ENCODE data around the gene INPP5D. TPM values are rescaled to one million over a fixed set of nuclear protein-coding genes. Genes with fewer than 3 reads are reported as not detected.

INPP5D gene
- total and polyA plus RNA-seq, 4 donors, result 2.9 to 18.8 (median 6.6) TPM

GRCh38 chr2:233133239-233133638 lies 73.1 kb downstream of the INPP5D start:
- Histone ChIP-seq H3K9ac (ENCODE audit: low read depth in 1 of 2, low read length in 2 of 2) (no peak overlapping the region), H3K36me3 (ENCODE audit: control insufficient read depth in 4 of 4, insufficient read depth in 3 of 4, low read depth in 1 of 4, low read length in 3 of 4) (peaks cover 0 to 4% (median 2%) of the 10 kb centered on the region in 4 donors), H3K27ac (ENCODE audit: low read depth in 1 of 2, low read length in 2 of 2) (no peak overlapping the region), H3K4me1 (ENCODE audit: control insufficient read depth in 4 of 4, insufficient read depth in 4 of 4, low read length in 3 of 4) (no peaks in the 10 kb centered on the region), H3K4me3 (ENCODE audit: low read depth in 1 of 3, low read length in 3 of 3) (no peak overlapping the region), H3K9me3 (ENCODE audit: control insufficient read depth in 4 of 4, low read length in 3 of 4) (peaks cover 0 to 2% (median 0%) of the 10 kb centered on the region in 4 donors), H3K27me3 (ENCODE audit: control insufficient read depth in 4 of 4, insufficient read depth in 4 of 4, low read length in 3 of 4) (no peaks in the 10 kb centered on the region)
- TF ChIP-seq NR2F2 (IDR thresholded peaks at IDR 0.05) (no peak), RXRA (IDR thresholded peaks at IDR 0.05) (no peak), CTCF (IDR thresholded peaks at IDR 0.05; ENCODE audit: low read depth, low read length, missing input control) (no peak), FOXA1 (IDR thresholded peaks at IDR 0.05) (no peak), HNF4G (IDR thresholded peaks at IDR 0.05) (no peak), ZBTB33 (IDR thresholded peaks at IDR 0.05) (no peak), FOXA2 (IDR thresholded peaks at IDR 0.05) (no peak), ATF3 (IDR thresholded peaks at IDR 0.05) (no peak), EGR1 (IDR thresholded peaks at IDR 0.05; ENCODE audit: low read depth in 2 of 2) (no peak), TAF1 (conservative IDR thresholded peaks at IDR 0.05) (no peak), RAD21 (IDR thresholded peaks at IDR 0.05) (no peak), MAX (IDR thresholded peaks at IDR 0.05) (no peak), JUND (IDR thresholded peaks at IDR 0.05) (no peak), SP1 (IDR thresholded peaks at IDR 0.05) (no peak), HNF4A (conservative IDR thresholded peaks at IDR 0.05) (no peak)
- DNase-seq (ENCODE audit: low spot score), result no peak
- 70% methylated on average over 1 of the region's 1 CpG for WGBS

GRCh38 chr2:233135421-233135820 lies 75.3 kb downstream of the INPP5D start:
- no peak for DNase-seq (ENCODE audit: low spot score)
- peaks cover 0 to 4% (median 0%) of the 10 kb centered on the region in 4 donors for H3K36me3 ChIP-seq (ENCODE audit: control insufficient read depth in 4 of 4, insufficient read depth in 3 of 4, low read depth in 1 of 4, low read length in 3 of 4)
- TF ChIP-seq YY1 (IDR thresholded peaks at IDR 0.05) (no peak), NR2F2 (IDR thresholded peaks at IDR 0.05) (no peak), CTCF (IDR thresholded peaks at IDR 0.05; ENCODE audit: low read depth, low read length, missing input control) (no peak), MAX (IDR thresholded peaks at IDR 0.05) (no peak), ZBTB33 (IDR thresholded peaks at IDR 0.05) (no peak), REST (IDR thresholded peaks at IDR 0.05) (no peak), RAD21 (IDR thresholded peaks at IDR 0.05) (no peak), GABPA (IDR thresholded peaks at IDR 0.05 in 1 of 2, conservative IDR thresholded peaks at IDR 0.05 in 1 of 2) (no peak), SP1 (IDR thresholded peaks at IDR 0.05) (no peak), ATF3 (IDR thresholded peaks at IDR 0.05) (no peak), FOXA2 (IDR thresholded peaks at IDR 0.05) (no peak), RXRA (IDR thresholded peaks at IDR 0.05) (no peak), TAF1 (conservative IDR thresholded peaks at IDR 0.05) (no peak), HNF4A (conservative IDR thresholded peaks at IDR 0.05) (no peak), FOXA1 (IDR thresholded peaks at IDR 0.05) (no peak), HNF4G (IDR thresholded peaks at IDR 0.05) (no peak), JUND (IDR thresholded peaks at IDR 0.05) (no peak), EGR1 (IDR thresholded peaks at IDR 0.05; ENCODE audit: low read depth in 2 of 2) (no peak)
- WGBS, result 93% methylated on average over 1 of the region's 1 CpG
- no peak overlapping the region for H3K4me3 ChIP-seq (ENCODE audit: low read depth in 1 of 3, low read length in 3 of 3)
- H3K27me3 ChIP-seq (ENCODE audit: control insufficient read depth in 4 of 4, insufficient read depth in 4 of 4, low read length in 3 of 4), result no peaks in the 10 kb centered on the region
- peaks cover 0 to 2% (median 0%) of the 10 kb centered on the region in 4 donors for H3K9me3 ChIP-seq (ENCODE audit: control insufficient read depth in 4 of 4, low read length in 3 of 4)
- H3K4me1 ChIP-seq (ENCODE audit: control insufficient read depth in 4 of 4, insufficient read depth in 4 of 4, low read length in 3 of 4), result no peaks in the 10 kb centered on the region
- H3K27ac ChIP-seq (ENCODE audit: low read depth in 1 of 2, low read length in 2 of 2), result no peak overlapping the region
- no peak overlapping the region for H3K9ac ChIP-seq (ENCODE audit: low read depth in 1 of 2, low read length in 2 of 2)

Data from liver (tissue), 9 donors.